Activated naive CD4-positive, alpha-beta T cell treated with anti-CD3 and anti-CD28 coated beads, Interleukin-2, amount 10 ng/mL, durations not matched to agents 7 days and 5 days (primary cell): Measurements from ENCODE around the gene SPATS2L.

Experiments used
- CTCF ChIA-PET: fragments of 350-600 bp; sonication (Branson Sonifier 250); formaldehyde crosslinking; loops from one replicate; lab custom pipeline; 2021; ENCODE audit warnings: antibody characterized with exemption; lab: Charles Lee
- DNase-seq: peaks from one replicate; pipeline ENCODE4 v3.0.0-alpha.2; 2020
- H3K27ac Mint-ChIP-seq: one replicate; pipeline ENCODE4 v1.8.0; 2021; ENCODE audit warnings: mild to moderate bottlenecking, moderate library complexity, mixed read lengths
- H3K27me3 Mint-ChIP-seq: one replicate; pipeline ENCODE4 v1.8.0; 2021; ENCODE audit warnings: mild to moderate bottlenecking, mixed read lengths
- H3K36me3 Mint-ChIP-seq: one replicate; pipeline ENCODE4 v1.8.0; 2021; ENCODE audit warnings: mixed read lengths
- H3K4me1 Mint-ChIP-seq: one replicate; pipeline ENCODE4 v1.8.0; 2021; ENCODE audit warnings: mixed read lengths
- H3K4me3 Mint-ChIP-seq: one replicate; pipeline ENCODE4 v1.8.0; 2021; ENCODE audit warnings: mild to moderate bottlenecking, moderate library complexity, mixed read lengths
- H3K9me3 Mint-ChIP-seq: one replicate; pipeline ENCODE4 v1.8.0; 2021; ENCODE audit warnings: mixed read lengths

Gene SPATS2L

GRCh38 chr2:200396781-200397242 is 90.3 kb downstream of the SPATS2L start:
- Mint-ChIP-seq H3K4me1 (no peaks in the 10 kb centered on the region), H3K4me3 (no peak overlapping the region), H3K9me3 (no peaks in the 10 kb centered on the region), H3K36me3 (peaks cover 3% of the 10 kb centered on the region), H3K27me3 (no peaks in the 10 kb centered on the region), H3K27ac (no peak overlapping the region)
- no peak for DNase-seq
- CTCF ChIA-PET: no interaction called here

GRCh38 chr2:200397785-200398184 is 91.3 kb downstream of the SPATS2L start:
- Mint-ChIP-seq H3K36me3 (peaks cover 3% of the 10 kb centered on the region), H3K27me3 (no peaks in the 10 kb centered on the region), H3K4me1 (no peaks in the 10 kb centered on the region), H3K9me3 (no peaks in the 10 kb centered on the region), H3K4me3 (no peak overlapping the region), H3K27ac (no peak overlapping the region)
- CTCF ChIA-PET: no interaction called here
- DNase-seq: no peak

- Mint-ChIP-seq H3K27me3 (no peaks in the 10 kb centered on the region), H3K27ac (no peak overlapping the region), H3K4me1 (no peaks in the 10 kb centered on the region), H3K9me3 (no peaks in the 10 kb centered on the region), H3K36me3 (peaks cover 3% of the 10 kb centered on the region), H3K4me3 (no peak overlapping the region)
- CTCF ChIA-PET: no interaction called here
- no peak for DNase-seq
These were observed 92.6 kb downstream of the SPATS2L start for GRCh38 chr2:200399046-200399445.

- CTCF ChIA-PET: no interaction called here
- Mint-ChIP-seq H3K9me3 (no peaks in the 10 kb centered on the region), H3K4me3 (no peak overlapping the region), H3K36me3 (no peaks in the 10 kb centered on the region), H3K27ac (no peak overlapping the region), H3K4me1 (no peaks in the 10 kb centered on the region), H3K27me3 (no peaks in the 10 kb centered on the region)
- no peak for DNase-seq
These were observed 93.1 kb downstream of the SPATS2L start for GRCh38 chr2:200399636-200400035.

- CTCF ChIA-PET: no interaction called here
- Mint-ChIP-seq H3K4me1 (peaks cover 24% of the 10 kb centered on the region), H3K36me3 (no peaks in the 10 kb centered on the region), H3K27me3 (no peaks in the 10 kb centered on the region), H3K4me3 (no peak overlapping the region), H3K27ac (no peak overlapping the region), H3K9me3 (no peaks in the 10 kb centered on the region)
- DNase-seq: no peak
These were observed 97.3 kb downstream of the SPATS2L start for GRCh38 chr2:200403814-200404213.

- Mint-ChIP-seq H3K27me3 (no peaks in the 10 kb centered on the region), H3K4me1 (peaks cover 24% of the 10 kb centered on the region), H3K27ac (no peak overlapping the region), H3K9me3 (no peaks in the 10 kb centered on the region), H3K36me3 (no peaks in the 10 kb centered on the region), H3K4me3 (no peak overlapping the region)
- DNase-seq: no peak
- CTCF ChIA-PET: no interaction called here
These were observed 98.1 kb downstream of the SPATS2L start for GRCh38 chr2:200404615-200405014.

GRCh38 chr2:200405599-200406298 is 99.3 kb downstream of the SPATS2L start:
- Mint-ChIP-seq H3K27ac (no peak overlapping the region), H3K4me1 (peaks cover 24% of the 10 kb centered on the region), H3K36me3 (no peaks in the 10 kb centered on the region), H3K27me3 (no peaks in the 10 kb centered on the region), H3K9me3 (no peaks in the 10 kb centered on the region), H3K4me3 (no peak overlapping the region)
- CTCF ChIA-PET: interaction anchor here (0.8 to 1.3 kb wide), 2 partner anchors 9 to 10 kb away, joined by 3 to 4 read pairs; no protein-coding TSS in a partner anchor
- no peak for DNase-seq

GRCh38 chr2:200406379-200406778 is 99.9 kb downstream of the SPATS2L start:
- no peak overlapping the region for H3K4me3 Mint-ChIP-seq
- no peak for DNase-seq
- H3K9me3 Mint-ChIP-seq: no peaks in the 10 kb centered on the region
- H3K4me1 Mint-ChIP-seq: peaks cover 24% of the 10 kb centered on the region
- CTCF ChIA-PET: interaction anchor here (1.3 kb wide), 1 partner anchor 9 kb away, joined by 4 read pairs; no protein-coding TSS in a partner anchor
- no peak overlapping the region for H3K27ac Mint-ChIP-seq
- no peaks in the 10 kb centered on the region for H3K36me3 Mint-ChIP-seq
- H3K27me3 Mint-ChIP-seq: no peaks in the 10 kb centered on the region

- no peaks in the 10 kb centered on the region for H3K36me3 Mint-ChIP-seq
- no peak overlapping the region for H3K4me3 Mint-ChIP-seq
- DNase-seq: no peak
These were observed 102.2 kb downstream of the SPATS2L start for GRCh38 chr2:200408428-200409316.

GRCh38 chr2:200411831-200412230 is 105.3 kb downstream of the SPATS2L start:
- Mint-ChIP-seq H3K4me3 (no peak overlapping the region), H3K27ac (no peak overlapping the region), H3K36me3 (peaks cover 2% of the 10 kb centered on the region), H3K27me3 (no peaks in the 10 kb centered on the region), H3K9me3 (no peaks in the 10 kb centered on the region), H3K4me1 (peaks cover 10% of the 10 kb centered on the region)
- CTCF ChIA-PET: no interaction called here
- no peak for DNase-seq

More at GRCh38 chr2:200408428-200409316, 102.2 kb downstream of the SPATS2L start:
- CTCF ChIA-PET: interaction anchor here (0.7 kb wide), 1 partner anchor 32 kb away, joined by 3 read pairs; no protein-coding TSS in a partner anchor
- H3K9me3 Mint-ChIP-seq: no peaks in the 10 kb centered on the region
- H3K27ac Mint-ChIP-seq: no peak overlapping the region
- no peaks in the 10 kb centered on the region for H3K27me3 Mint-ChIP-seq
- H3K4me1 Mint-ChIP-seq: peaks cover 24% of the 10 kb centered on the region

- CTCF ChIA-PET: interaction anchor here (0.8 to 1.4 kb wide), 2 partner anchors 8 to 56 kb away, joined by 3 to 4 read pairs; no protein-coding TSS in a partner anchor
- H3K4me3 Mint-ChIP-seq: no peak overlapping the region
- no peaks in the 10 kb centered on the region for H3K27me3 Mint-ChIP-seq
- no peaks in the 10 kb centered on the region for H3K4me1 Mint-ChIP-seq
- no peak overlapping the region for H3K27ac Mint-ChIP-seq
- peaks cover 4% of the 10 kb centered on the region for H3K36me3 Mint-ChIP-seq
- no peaks in the 10 kb centered on the region for H3K9me3 Mint-ChIP-seq
- no peak for DNase-seq
These were observed 107.9 kb downstream of the SPATS2L start for GRCh38 chr2:200414367-200414766.

- CTCF ChIA-PET: interaction anchor here (0.8 to 1.4 kb wide), 2 partner anchors 10 to 55 kb away, joined by 3 to 4 read pairs; no protein-coding TSS in a partner anchor
- H3K4me1 Mint-ChIP-seq: no peaks in the 10 kb centered on the region
- DNase-seq: no peak
- no peaks in the 10 kb centered on the region for H3K27me3 Mint-ChIP-seq
- no peaks in the 10 kb centered on the region for H3K9me3 Mint-ChIP-seq
- no peak overlapping the region for H3K27ac Mint-ChIP-seq
- no peak overlapping the region for H3K4me3 Mint-ChIP-seq
- peaks cover 8% of the 10 kb centered on the region for H3K36me3 Mint-ChIP-seq
These were observed 109.0 kb downstream of the SPATS2L start for GRCh38 chr2:200415455-200415854.

- H3K27ac Mint-ChIP-seq: no peak overlapping the region
- no peak overlapping the region for H3K4me3 Mint-ChIP-seq
- DNase-seq: no peak
- CTCF ChIA-PET: interaction anchor here (1.8 kb wide), 1 partner anchor 9 kb away, joined by 5 read pairs; no protein-coding TSS in a partner anchor
- no peaks in the 10 kb centered on the region for H3K4me1 Mint-ChIP-seq
- H3K36me3 Mint-ChIP-seq: peaks cover 11% of the 10 kb centered on the region
- H3K9me3 Mint-ChIP-seq: no peaks in the 10 kb centered on the region
- H3K27me3 Mint-ChIP-seq: no peaks in the 10 kb centered on the region
These were observed 110.4 kb downstream of the SPATS2L start for GRCh38 chr2:200416878-200417277.

GRCh38 chr2:200417366-200417765 is 110.9 kb downstream of the SPATS2L start:
- peaks cover 11% of the 10 kb centered on the region for H3K36me3 Mint-ChIP-seq
- no peak overlapping the region for H3K4me3 Mint-ChIP-seq
- H3K27ac Mint-ChIP-seq: no peak overlapping the region
- no peaks in the 10 kb centered on the region for H3K27me3 Mint-ChIP-seq
- no peaks in the 10 kb centered on the region for H3K4me1 Mint-ChIP-seq
- no peaks in the 10 kb centered on the region for H3K9me3 Mint-ChIP-seq
- no peak for DNase-seq
- CTCF ChIA-PET: interaction anchor here (1.8 kb wide), 1 partner anchor 9 kb away, joined by 5 read pairs; no protein-coding TSS in a partner anchor
